CD4-positive, alpha-beta T cell treated with Interleukin-2 at 100 ng/mL for 4 hours (primary cell): ENCODE results near the gene GAREM2.

Experiments
- DNase-seq: peaks from one replicate; pipeline ENCODE4 v3.0.0-alpha.2; 2020; ENCODE audit warnings: low spot score

GAREM2 gene

DNA sequence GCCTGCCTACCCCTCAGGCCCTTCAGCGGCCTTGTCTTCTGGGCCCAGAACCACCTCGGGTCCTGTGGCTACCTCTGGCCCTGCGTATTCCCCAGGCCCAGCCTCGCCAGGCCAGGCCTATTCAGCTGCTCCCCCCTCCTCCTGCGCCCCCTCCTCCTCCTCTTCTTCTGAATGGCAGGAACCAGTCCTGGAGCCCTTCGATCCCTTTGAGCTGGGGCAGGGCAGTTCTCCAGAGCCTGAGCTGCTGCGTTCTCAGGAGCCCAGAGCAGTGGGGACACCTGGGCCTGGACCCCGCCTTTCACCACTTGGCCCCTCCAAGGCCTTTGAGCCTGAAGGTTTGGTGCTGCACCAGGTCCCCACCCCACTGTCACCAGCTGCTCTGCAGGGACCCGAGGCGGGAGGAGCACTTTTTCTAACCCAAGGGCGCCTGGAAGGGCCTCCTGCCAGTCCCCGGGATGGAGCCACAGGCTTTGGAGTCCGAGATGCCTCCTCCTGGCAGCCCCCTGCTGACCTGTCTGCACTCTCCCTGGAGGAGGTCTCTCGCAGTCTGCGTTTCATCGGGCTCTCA is 14.7 kb downstream of the GAREM2 start:
- DNase-seq: no peak

DNA sequence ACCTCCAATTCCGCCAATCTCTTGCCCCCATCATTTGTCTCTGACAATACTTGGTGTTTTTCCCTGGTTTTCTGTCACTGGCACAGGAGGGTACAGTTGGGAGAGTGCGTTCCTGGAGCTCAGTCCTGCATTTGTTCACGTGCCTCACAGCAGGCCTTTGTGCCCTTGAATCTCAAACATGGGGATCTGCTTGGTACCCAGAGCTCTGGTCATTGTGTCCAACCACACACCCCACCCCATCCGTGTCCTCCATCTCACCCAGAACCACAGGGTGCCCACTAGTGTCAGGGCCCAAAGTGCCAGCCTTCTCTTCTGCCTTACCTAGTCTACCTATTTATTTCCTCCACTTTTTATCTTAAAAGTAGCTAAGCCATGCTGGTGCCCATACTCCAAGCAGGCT is 16.2 kb downstream of the GAREM2 start:
- no peak for DNase-seq

GRCh38 chr2:26189751-26190150 is 16.9 kb downstream of the GAREM2 start:
- DNase-seq: no peak

- DNase-seq: no peak
Observed at GRCh38 chr2:26190369-26190768, 17.5 kb downstream of the GAREM2 start.

DNA sequence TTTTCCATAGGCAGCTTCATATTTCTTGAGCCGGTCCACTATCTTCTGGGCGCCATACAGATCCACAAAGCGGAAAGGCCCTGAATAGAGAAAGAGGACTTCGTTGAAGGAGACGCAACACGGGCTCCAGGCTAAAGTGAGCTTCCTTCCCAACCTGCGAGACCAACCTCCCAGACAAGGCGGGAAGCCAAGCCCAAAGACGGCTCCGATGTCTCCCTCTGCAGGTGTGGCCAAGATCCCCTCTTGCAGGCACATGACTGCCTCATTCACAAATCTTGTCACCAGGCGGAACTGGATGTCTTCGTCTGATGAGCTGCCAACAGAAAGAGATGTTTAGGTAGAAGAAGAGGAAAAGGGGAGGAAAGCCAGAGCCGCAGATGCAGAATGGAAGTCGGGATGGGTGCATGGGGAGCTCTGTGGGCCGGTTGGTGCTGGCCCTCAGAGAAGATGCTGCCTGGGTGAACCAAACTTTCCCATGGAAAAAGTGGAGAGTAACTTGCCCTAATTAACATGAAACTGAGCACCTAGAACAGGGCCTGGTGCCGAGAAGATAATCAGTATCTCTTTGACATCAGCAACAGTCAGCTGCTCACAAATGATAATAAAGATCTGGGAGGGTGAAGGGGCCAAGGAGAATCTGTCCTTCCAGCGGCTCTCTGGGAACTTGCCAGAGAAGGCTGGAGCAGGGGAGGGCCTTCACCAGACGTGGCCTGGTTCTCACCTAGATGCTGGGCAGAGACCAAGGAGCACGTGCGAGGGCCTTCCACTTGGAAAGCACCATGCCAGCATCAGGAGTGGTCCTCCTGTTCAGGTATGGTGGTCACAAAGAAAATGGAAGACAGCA is 18.6 kb downstream of the GAREM2 start:
- no peak for DNase-seq

- DNase-seq: no peak
Observed at GRCh38 chr2:26193578-26194231, 20.8 kb downstream of the GAREM2 start.

GRCh38 chr2:26195040-26195984 is 22.4 kb downstream of the GAREM2 start:
- DNase-seq: no peak

DNA sequence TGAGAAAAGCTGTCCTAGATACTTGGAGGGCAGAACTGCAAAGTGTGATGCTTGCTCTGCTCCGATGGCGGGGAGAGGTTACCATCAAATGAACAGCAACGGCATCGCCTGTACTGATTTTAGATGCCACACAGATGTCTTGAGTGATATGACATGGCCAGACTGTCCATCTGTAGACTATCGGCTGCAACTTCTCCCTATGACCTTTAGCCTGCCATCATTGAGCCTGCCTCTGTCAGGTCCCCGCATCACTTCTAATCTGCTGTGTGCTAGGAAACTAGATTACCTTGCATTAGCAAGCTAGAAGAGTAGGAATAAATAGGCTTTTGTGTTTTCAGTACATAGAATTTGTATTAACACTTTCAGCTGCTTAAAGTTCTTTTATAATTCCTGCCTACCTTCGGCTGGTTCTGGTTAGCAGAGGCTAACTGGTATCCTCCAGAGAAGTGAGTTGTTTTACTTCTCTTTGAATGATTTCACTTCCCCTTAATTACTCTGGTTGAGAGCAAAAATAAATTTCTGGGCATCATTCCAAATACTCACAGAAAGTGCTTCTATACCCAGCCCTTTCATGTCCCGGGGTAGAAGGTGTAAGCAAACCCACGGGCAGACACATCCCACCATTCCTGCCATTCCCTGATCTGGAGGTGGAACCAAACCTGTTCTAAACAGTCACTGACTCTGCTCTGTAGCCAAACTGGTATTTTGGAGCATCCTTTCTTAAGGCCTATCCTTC is 24.0 kb downstream of the GAREM2 start:
- no peak for DNase-seq

GRCh38 chr2:26197516-26197915 is 24.6 kb downstream of the GAREM2 start:
- no peak for DNase-seq

DNA sequence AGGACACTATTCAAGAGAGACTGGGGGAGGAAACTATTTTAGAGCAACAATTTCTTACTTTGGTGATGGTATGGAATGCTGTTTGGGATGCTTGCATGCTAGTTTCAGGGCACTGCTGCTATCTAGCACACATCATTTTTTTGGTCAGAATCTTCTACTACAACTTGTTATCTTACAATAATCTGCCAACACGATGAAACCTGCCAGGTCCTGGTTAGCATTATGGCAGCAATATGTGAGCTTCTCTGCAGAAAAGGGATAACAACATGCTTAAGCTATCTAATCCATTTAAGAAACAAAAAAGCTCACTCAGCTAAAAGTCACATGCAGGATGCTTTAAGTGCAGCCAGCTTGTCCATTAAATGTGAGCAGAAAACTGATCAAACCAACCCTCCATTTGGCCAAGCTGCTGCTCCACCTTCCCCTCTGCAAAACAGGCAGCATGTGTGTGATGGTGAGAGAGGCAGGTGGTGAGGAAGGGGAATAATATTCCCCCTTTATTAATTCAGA is 30.1 kb downstream of the GAREM2 start:
- DNase-seq: no peak

- DNase-seq: no peak
Observed at GRCh38 chr2:26203906-26204305, 31.0 kb downstream of the GAREM2 start.

GRCh38 chr2:26212011-26212410 is 39.1 kb downstream of the GAREM2 start:
- DNase-seq: no peak

GRCh38 chr2:26214759-26215158 is 41.9 kb downstream of the GAREM2 start:
- no peak for DNase-seq

DNA sequence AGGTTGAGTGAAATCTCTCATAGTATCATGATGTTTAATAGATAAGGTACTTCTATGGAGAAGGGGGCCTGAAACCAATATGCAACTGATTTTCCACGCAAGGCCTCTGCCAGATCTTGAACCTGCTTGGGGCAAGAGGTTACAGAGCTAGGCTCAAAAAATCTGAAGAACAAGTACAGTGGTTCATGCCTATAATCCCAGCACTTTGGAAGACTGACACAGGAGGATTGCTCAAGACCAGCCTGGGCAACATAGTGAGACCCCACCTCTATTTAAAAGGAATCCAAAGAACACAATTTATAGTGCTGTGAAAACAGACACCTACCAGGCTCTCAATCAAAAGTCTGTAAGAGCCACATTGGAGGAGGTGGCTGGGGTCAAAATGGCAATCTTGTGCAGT is 42.9 kb downstream of the GAREM2 start:
- DNase-seq: no peak

DNA sequence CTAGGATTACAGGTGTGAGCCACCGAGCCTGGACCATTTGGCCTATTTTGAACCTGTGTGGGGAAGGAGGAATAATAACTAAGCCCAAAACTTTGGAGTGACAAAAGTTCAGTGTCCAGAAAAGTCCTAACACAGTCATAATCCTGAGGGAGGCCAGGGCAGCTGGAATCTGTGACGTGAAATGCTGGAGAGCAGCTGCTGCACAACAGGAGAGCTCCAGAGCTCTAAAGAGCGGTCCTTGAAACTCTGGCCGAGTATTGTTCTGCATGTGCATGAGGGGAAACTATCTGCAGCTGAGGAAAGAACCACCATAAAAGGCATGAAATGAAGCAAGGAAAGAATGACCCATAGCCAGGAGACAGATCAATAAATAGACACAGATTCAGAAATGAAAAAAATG is 43.7 kb downstream of the GAREM2 start:
- no peak for DNase-seq

GRCh38 chr2:26217720-26218119 is 44.8 kb downstream of the GAREM2 start:
- no peak for DNase-seq

- DNase-seq: no peak
Observed at GRCh38 chr2:26223018-26223417, 50.1 kb downstream of the GAREM2 start.

GRCh38 chr2:26224095-26224494 is 51.2 kb downstream of the GAREM2 start:
- DNase-seq: no peak

GRCh38 chr2:26229595-26229994 is 56.7 kb downstream of the GAREM2 start:
- no peak for DNase-seq

DNA sequence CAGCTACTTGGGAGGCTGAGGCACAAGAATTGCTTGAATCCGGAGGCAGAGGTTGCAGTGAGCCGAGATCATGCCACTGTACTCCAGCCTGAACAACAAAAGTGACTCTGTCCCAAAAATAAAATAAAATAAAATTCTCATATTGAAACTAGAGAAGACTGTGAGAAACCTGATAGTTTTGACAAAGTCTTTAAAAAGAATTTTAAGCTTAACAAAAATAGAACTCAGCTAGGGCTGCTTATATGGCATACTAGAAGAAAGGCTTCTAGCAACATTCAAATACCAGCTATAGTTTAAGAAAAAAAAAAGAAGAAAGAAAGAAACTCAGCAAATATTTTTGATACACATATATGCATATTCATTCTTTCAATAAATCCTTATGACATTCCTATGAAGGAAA is 57.9 kb downstream of the GAREM2 start:
- no peak for DNase-seq

- DNase-seq: no peak
Observed at GRCh38 chr2:26235089-26235488, 62.2 kb downstream of the GAREM2 start.
